DND-41 (cell line): ENCODE results near the gene AKT1.
"Not testable (repeated sequence)": the region's sequence is repeated elsewhere in the genome, so short reads cannot be mapped to it uniquely, and the experiment has no call there.

Experiments used
- ATAC-seq: fragments of 200-7000 bp; cut with Tn5 transposase; 3 replicates; pipeline ENCODE4 v1.9.1; 2021; ENCODE audit warnings: low read depth; ENCODE audit not compliant: insufficient read depth
- DNase-seq: peaks from one replicate; pipeline ENCODE4 v3.0.0-alpha.2; 2020
- H2AFZ ChIP-seq: 2 replicates; pipeline ENCODE4 v1.6.0; 2012; ENCODE audit warnings: low read depth, low read length
- H3K27ac ChIP-seq: 2 replicates; pipeline ENCODE4 v1.5.1; 2012; ENCODE audit warnings: low read length, inconsistent platforms
- H3K27me3 ChIP-seq: fragments of 200-600 bp; sonication (generic); 2 replicates; pipeline ENCODE4 v1.6.0; 2012; ENCODE audit warnings: low read length, mild to moderate bottlenecking, inconsistent platforms; ENCODE audit not compliant: insufficient read depth, poor library complexity
- H3K36me3 ChIP-seq: 2 replicates; pipeline ENCODE4 v1.5.1; 2012; ENCODE audit warnings: low read length, inconsistent platforms; ENCODE audit not compliant: insufficient read depth
- H3K4me1 ChIP-seq: 2 replicates; pipeline ENCODE4 v1.5.1; 2012; ENCODE audit warnings: mild to moderate bottlenecking, low read length; ENCODE audit not compliant: insufficient read depth
- H3K4me2 ChIP-seq: 2 replicates; pipeline ENCODE4 v1.6.0; 2012; ENCODE audit warnings: mild to moderate bottlenecking, moderate library complexity, low read length, inconsistent platforms; ENCODE audit not compliant: insufficient read depth
- H3K4me3 ChIP-seq, 2 experiments: fragments of 200-600 bp in 1 of 2; shearing (Covaris generic) in 1 of 2; 2 replicates each; pipeline ENCODE4 v1.5.1; 2012 to 2016; ENCODE audit warnings: inconsistent platforms in 2 of 2, low read length in 2 of 2, mild to moderate bottlenecking in 2 of 2, low read depth in 1 of 2, moderate library complexity in 1 of 2
- H3K79me2 ChIP-seq: 2 replicates; pipeline ENCODE4 v1.6.0; 2012; ENCODE audit warnings: low read length, inconsistent platforms; ENCODE audit not compliant: insufficient read depth
- H3K9ac ChIP-seq: 2 replicates; pipeline ENCODE4 v1.6.0; 2012; ENCODE audit warnings: low read depth, mild to moderate bottlenecking, inconsistent platforms, low read length, moderate library complexity
- H3K9me3 ChIP-seq: 2 replicates; pipeline ENCODE4 v1.5.1; 2012; ENCODE audit warnings: low read length, moderate library complexity, mild to moderate bottlenecking, inconsistent platforms; ENCODE audit not compliant: insufficient read depth, severe bottlenecking
- H4K20me1 ChIP-seq: 2 replicates; pipeline ENCODE4 v1.6.0; 2012; ENCODE audit warnings: low read length; ENCODE audit not compliant: insufficient read depth
- CTCF ChIP-seq: IDR thresholded peaks from 2 replicates; pipeline ENCODE4 v1.5.1; 2012; ENCODE audit warnings: borderline replicate concordance, low read length, moderate library complexity, mild to moderate bottlenecking; ENCODE audit not compliant: poor library complexity, severe bottlenecking; ENCODE audit errors: extremely low read depth
- EZH2 ChIP-seq: IDR thresholded peaks from 3 replicates; pipeline ENCODE4 v1.6.1; 2012; ENCODE audit warnings: borderline replicate concordance, low read depth, mild to moderate bottlenecking, moderate library complexity, low read length, inconsistent platforms; ENCODE audit not compliant: severe bottlenecking

The AKT1 gene

GRCh38 chr14:104818714-104819161 lies 23.2 kb upstream of the AKT1 start:
- peaks cover 2% of the 10 kb centered on the region for H3K9me3 ChIP-seq
- TF ChIP-seq CTCF (no peak), EZH2 (no peak)
- ATAC-seq (no peak), DNase-seq (no peak)
- H3K36me3 ChIP-seq, result peaks cover 11% of the 10 kb centered on the region
- H3K4me3 ChIP-seq, result no peak overlapping the region
- H3K79me2 ChIP-seq, result peaks cover 36% of the 10 kb centered on the region
- no peak overlapping the region for H3K9ac ChIP-seq
- H3K4me1 ChIP-seq, result peaks cover 28% of the 10 kb centered on the region
- H3K27me3 ChIP-seq, result no peaks in the 10 kb centered on the region
- no peak overlapping the region for H3K27ac ChIP-seq
- no peak overlapping the region for H2AFZ ChIP-seq
- H4K20me1 ChIP-seq, result no peaks in the 10 kb centered on the region
- H3K4me2 ChIP-seq, result no peak overlapping the region

GRCh38 chr14:104817930-104818713 lies 22.6 kb upstream of the AKT1 start:
- Histone ChIP-seq H2AFZ (no peak overlapping the region), H3K9me3 (peaks cover 2% of the 10 kb centered on the region), H3K36me3 (peaks cover 11% of the 10 kb centered on the region), H4K20me1 (no peaks in the 10 kb centered on the region), H3K27me3 (no peaks in the 10 kb centered on the region), H3K4me2 (peak overlapping the region; percentile 98; the same call in 1 of the 2 replicates), H3K4me3 (no peak overlapping the region), H3K79me2 (peaks cover 36% of the 10 kb centered on the region), H3K9ac (no peak overlapping the region), H3K27ac (no peak overlapping the region), H3K4me1 (peaks cover 29% of the 10 kb centered on the region)
- TF ChIP-seq CTCF (no peak), EZH2 (no peak)
- DNase-seq (no peak), ATAC-seq (no peak)

- Histone ChIP-seq H3K79me2 (peaks cover 36% of the 10 kb centered on the region), H3K4me2 (peak overlapping the region; percentile 98), H3K9ac (peak overlapping the region; percentile 100), H3K36me3 (peaks cover 11% of the 10 kb centered on the region), H3K27me3 (no peaks in the 10 kb centered on the region), H3K4me3 (peak overlapping the region; percentile 87 to 99), H3K27ac (peak overlapping the region; percentile 100), H3K4me1 (peaks cover 29% of the 10 kb centered on the region), H2AFZ (peak overlapping the region; percentile 100), H3K9me3 (peaks cover 2% of the 10 kb centered on the region), H4K20me1 (no peaks in the 10 kb centered on the region)
- DNase-seq, result no peak
- ATAC-seq, result no peak
- TF ChIP-seq EZH2, result no peak
- TF ChIP-seq CTCF, result no peak
Observed at GRCh38 chr14:104816616-104816884, 21.0 kb upstream of the AKT1 start.

GRCh38 chr14:104814701-104815100 lies 19.2 kb upstream of the AKT1 start:
- Histone ChIP-seq H3K79me2 (peaks cover 36% of the 10 kb centered on the region), H3K36me3 (peaks cover 11% of the 10 kb centered on the region), H3K4me2 (peak overlapping the region; percentile 98), H3K4me3 (peak overlapping the region; percentile 87 to 99; a peak in 3 of 4 replicates), H3K9ac (peak overlapping the region; percentile 100), H3K4me1 (peaks cover 29% of the 10 kb centered on the region)
- not testable (repeated sequence) for H3K27me3 ChIP-seq, H3K9me3 ChIP-seq, H3K27ac ChIP-seq, H4K20me1 ChIP-seq, ATAC-seq, DNase-seq, H2AFZ ChIP-seq
